Stimulated activated naive B cell treated with anti-CD40 and anti-IgM and Interleukin-4, amounts not matched to agents 10 μg/mL and 1 μg/mL and 100 μg/mL, for 72 hours (primary cell): Measurements from ENCODE around the gene HAPSTR1.
A peak's percentile ranks its signal among the peaks of the same experiment; 100 is the strongest.

Source experiments
- ATAC-seq, 2 donors: fragments of 150-1000 bp; cut with Tn5 transposase; replicated peaks; 2 replicates each; pipeline ENCODE4 v1.10.0; 2021; ENCODE audit warnings: moderate library complexity in 1 of 2
- DNase-seq: peaks from one replicate; pipeline ENCODE4 v3.0.0; 2021
- H3K27ac Mint-ChIP-seq: one replicate; pipeline ENCODE4 v1.8.0; 2022; ENCODE audit warnings: mild to moderate bottlenecking, mixed read lengths
- H3K27me3 Mint-ChIP-seq, 2 donors: one replicate each; pipeline ENCODE4 v1.8.0; 2022; ENCODE audit warnings: mixed read lengths in 2 of 2
- H3K36me3 Mint-ChIP-seq, 2 donors: one replicate each; pipeline ENCODE4 v1.8.0; 2022; ENCODE audit warnings: mixed read lengths in 2 of 2, mild to moderate bottlenecking in 1 of 2
- H3K4me1 Mint-ChIP-seq, 2 donors: one replicate each; pipeline ENCODE4 v1.8.0; 2022; ENCODE audit warnings: mixed read lengths in 2 of 2, mild to moderate bottlenecking in 1 of 2
- H3K4me3 Mint-ChIP-seq, 2 donors: one replicate each; pipeline ENCODE4 v1.8.0; 2022; ENCODE audit warnings: mild to moderate bottlenecking in 2 of 2, mixed read lengths in 2 of 2, moderate library complexity in 1 of 2
- H3K9me3 Mint-ChIP-seq, 2 donors: one replicate each; pipeline ENCODE4 v1.8.0; 2022; ENCODE audit warnings: mixed read lengths in 2 of 2, mild to moderate bottlenecking in 1 of 2

Gene HAPSTR1

GRCh38 chr16:9112844-9113186, 21.4 kb downstream of the HAPSTR1 start:
- H3K9me3 Mint-ChIP-seq: no peaks in the 10 kb centered on the region
- H3K27me3 Mint-ChIP-seq: no peaks in the 10 kb centered on the region
- H3K36me3 Mint-ChIP-seq: peaks cover 48 to 64% of the 10 kb centered on the region in 2 donors
- no peak for DNase-seq
- H3K4me1 Mint-ChIP-seq: peaks cover 51 to 90% of the 10 kb centered on the region in 2 donors
- no peak for ATAC-seq
- H3K4me3 Mint-ChIP-seq: no peak overlapping the region
- no peak overlapping the region for H3K27ac Mint-ChIP-seq

GRCh38 chr16:9113707-9114106, 22.3 kb downstream of the HAPSTR1 start:
- peaks cover 49 to 90% of the 10 kb centered on the region in 2 donors for H3K4me1 Mint-ChIP-seq
- peak overlapping the region; percentile 63 for H3K27ac Mint-ChIP-seq
- H3K4me3 Mint-ChIP-seq: no peak overlapping the region
- DNase-seq (no peak), ATAC-seq (no peak)
- H3K9me3 Mint-ChIP-seq: no peaks in the 10 kb centered on the region
- H3K36me3 Mint-ChIP-seq: peaks cover 48 to 64% of the 10 kb centered on the region in 2 donors
- no peaks in the 10 kb centered on the region for H3K27me3 Mint-ChIP-seq

GRCh38 chr16:9114112-9114511, 22.7 kb downstream of the HAPSTR1 start:
- Mint-ChIP-seq H3K4me3 (no peak overlapping the region), H3K36me3 (peaks cover 49 to 64% of the 10 kb centered on the region in 2 donors), H3K4me1 (peaks cover 45 to 90% of the 10 kb centered on the region in 2 donors), H3K9me3 (no peaks in the 10 kb centered on the region), H3K27ac (peak overlapping the region; percentile 63), H3K27me3 (no peaks in the 10 kb centered on the region)
- DNase-seq: no peak
- ATAC-seq: no peak

GRCh38 chr16:9114842-9115241, 23.4 kb downstream of the HAPSTR1 start:
- Mint-ChIP-seq H3K4me3 (no peak overlapping the region), H3K27ac (no peak overlapping the region), H3K36me3 (peaks cover 49 to 66% of the 10 kb centered on the region in 2 donors), H3K4me1 (peaks cover 43 to 90% of the 10 kb centered on the region in 2 donors), H3K9me3 (no peaks in the 10 kb centered on the region), H3K27me3 (no peaks in the 10 kb centered on the region)
- DNase-seq (no peak), ATAC-seq (no peak)

- ATAC-seq (no peak), DNase-seq (no peak)
- no peak overlapping the region for H3K27ac Mint-ChIP-seq
- no peak overlapping the region for H3K4me3 Mint-ChIP-seq
- peaks cover 47 to 90% of the 10 kb centered on the region in 2 donors for H3K4me1 Mint-ChIP-seq
- no peaks in the 10 kb centered on the region for H3K27me3 Mint-ChIP-seq
- no peaks in the 10 kb centered on the region for H3K9me3 Mint-ChIP-seq
- H3K36me3 Mint-ChIP-seq: peaks cover 50 to 67% of the 10 kb centered on the region in 2 donors
These were observed 23.8 kb downstream of the HAPSTR1 start for GRCh38 chr16:9115277-9115676.

- H3K27ac Mint-ChIP-seq: no peak overlapping the region
These were observed 24.7 kb downstream of the HAPSTR1 start for GRCh38 chr16:9116141-9116540.

GRCh38 chr16:9118170-9118569, 26.7 kb downstream of the HAPSTR1 start:
- H3K36me3 Mint-ChIP-seq: peaks cover 42 to 58% of the 10 kb centered on the region in 2 donors
- H3K4me3 Mint-ChIP-seq: no peak overlapping the region
- ATAC-seq (no peak), DNase-seq (no peak)
- no peaks in the 10 kb centered on the region for H3K27me3 Mint-ChIP-seq
- no peaks in the 10 kb centered on the region for H3K9me3 Mint-ChIP-seq
- H3K4me1 Mint-ChIP-seq: peaks cover 47 to 83% of the 10 kb centered on the region in 2 donors
- no peak overlapping the region for H3K27ac Mint-ChIP-seq

More at GRCh38 chr16:9116141-9116540, 24.7 kb downstream of the HAPSTR1 start:
- no peak for DNase-seq
- ATAC-seq: no peak
- Mint-ChIP-seq H3K4me1 (peaks cover 42 to 82% of the 10 kb centered on the region in 2 donors), H3K27me3 (no peaks in the 10 kb centered on the region), H3K9me3 (no peaks in the 10 kb centered on the region), H3K36me3 (peaks cover 47 to 61% of the 10 kb centered on the region in 2 donors), H3K4me3 (no peak overlapping the region)

GRCh38 chr16:9119795-9120194, 28.4 kb downstream of the HAPSTR1 start:
- Mint-ChIP-seq H3K4me1 (peaks cover 47 to 83% of the 10 kb centered on the region in 2 donors), H3K36me3 (peaks cover 38 to 58% of the 10 kb centered on the region in 2 donors), H3K9me3 (no peaks in the 10 kb centered on the region), H3K4me3 (no peak overlapping the region), H3K27ac (no peak overlapping the region), H3K27me3 (no peaks in the 10 kb centered on the region)
- ATAC-seq (no peak), DNase-seq (no peak)

- no peak overlapping the region for H3K4me3 Mint-ChIP-seq
- no peaks in the 10 kb centered on the region for H3K27me3 Mint-ChIP-seq
- H3K36me3 Mint-ChIP-seq: peaks cover 26 to 47% of the 10 kb centered on the region in 2 donors
- no peaks in the 10 kb centered on the region for H3K9me3 Mint-ChIP-seq
- no peak overlapping the region for H3K27ac Mint-ChIP-seq
- ATAC-seq (no peak), DNase-seq (no peak)
- H3K4me1 Mint-ChIP-seq: peaks cover 48 to 80% of the 10 kb centered on the region in 2 donors
These were observed 30.9 kb downstream of the HAPSTR1 start for GRCh38 chr16:9122342-9122741.

GRCh38 chr16:9122969-9123368, 31.5 kb downstream of the HAPSTR1 start:
- peaks cover 23 to 43% of the 10 kb centered on the region in 2 donors for H3K36me3 Mint-ChIP-seq
- ATAC-seq: no peak

GRCh38 chr16:9123401-9123800, 32.0 kb downstream of the HAPSTR1 start:
- Mint-ChIP-seq H3K36me3 (peaks cover 23 to 43% of the 10 kb centered on the region in 2 donors), H3K4me3 (peak overlapping the region; percentile 56 to 66), H3K27ac (peak overlapping the region; percentile 88), H3K9me3 (no peaks in the 10 kb centered on the region), H3K4me1 (peaks cover 54 to 81% of the 10 kb centered on the region in 2 donors), H3K27me3 (no peaks in the 10 kb centered on the region)
- no peak for DNase-seq
- ATAC-seq: no peak

More at GRCh38 chr16:9122969-9123368, 31.5 kb downstream of the HAPSTR1 start:
- H3K4me3 Mint-ChIP-seq: no peak overlapping the region
- no peak for DNase-seq
- no peaks in the 10 kb centered on the region for H3K27me3 Mint-ChIP-seq
- H3K27ac Mint-ChIP-seq: peak overlapping the region; percentile 62
- no peaks in the 10 kb centered on the region for H3K9me3 Mint-ChIP-seq
- peaks cover 49 to 80% of the 10 kb centered on the region in 2 donors for H3K4me1 Mint-ChIP-seq

- peak overlapping the region; percentile 88 for H3K27ac Mint-ChIP-seq
- ATAC-seq (peak; percentile 89 to 91), DNase-seq (peak; percentile 83)
- peaks cover 21 to 41% of the 10 kb centered on the region in 2 donors for H3K36me3 Mint-ChIP-seq
- no peaks in the 10 kb centered on the region for H3K27me3 Mint-ChIP-seq
- peak overlapping the region; percentile 56 to 66 for H3K4me3 Mint-ChIP-seq
- H3K4me1 Mint-ChIP-seq: peaks cover 57 to 81% of the 10 kb centered on the region in 2 donors
- H3K9me3 Mint-ChIP-seq: no peaks in the 10 kb centered on the region
These were observed 32.4 kb downstream of the HAPSTR1 start for GRCh38 chr16:9123871-9124270.

- no peak for ATAC-seq
- H3K27me3 Mint-ChIP-seq: no peaks in the 10 kb centered on the region
- no peaks in the 10 kb centered on the region for H3K9me3 Mint-ChIP-seq
- peaks cover 58 to 77% of the 10 kb centered on the region in 2 donors for H3K4me1 Mint-ChIP-seq
- H3K36me3 Mint-ChIP-seq: peaks cover 21 to 40% of the 10 kb centered on the region in 2 donors
- H3K27ac Mint-ChIP-seq: peak overlapping the region; percentile 88
- H3K4me3 Mint-ChIP-seq: peak overlapping the region; percentile 30 to 36
- no peak for DNase-seq
These were observed 33.0 kb downstream of the HAPSTR1 start for GRCh38 chr16:9124444-9124843.

GRCh38 chr16:9124908-9125584, 33.6 kb downstream of the HAPSTR1 start:
- Mint-ChIP-seq H3K4me1 (peaks cover 56 to 72% of the 10 kb centered on the region in 2 donors), H3K9me3 (no peaks in the 10 kb centered on the region), H3K4me3 (peak overlapping the region in 1 of 2 donors; percentile 56), H3K27ac (peak overlapping the region; percentile 88), H3K36me3 (peaks cover 17 to 35% of the 10 kb centered on the region in 2 donors), H3K27me3 (no peaks in the 10 kb centered on the region)
- ATAC-seq (no peak), DNase-seq (no peak)
